Measurements from ENCODE around the gene CNPY1. TPM values are rescaled to one million over a fixed set of nuclear protein-coding genes. Genes with fewer than 3 reads are reported as not detected.

Gene CNPY1
- total and polyA plus RNA-seq, 4 donors, result not detected

- no peak for DNase-seq (ENCODE audit: low spot score)
- no peak overlapping the region for H3K4me3 ChIP-seq (ENCODE audit: low read depth in 1 of 3, low read length in 3 of 3)
- peaks cover 0 to 8% (median 3%) of the 10 kb centered on the region in 4 donors for H3K4me1 ChIP-seq (ENCODE audit: control insufficient read depth in 4 of 4, insufficient read depth in 4 of 4, low read length in 3 of 4)
- H3K9ac ChIP-seq (ENCODE audit: low read depth in 1 of 2, low read length in 2 of 2), result no peak overlapping the region
- H3K9me3 ChIP-seq (ENCODE audit: control insufficient read depth in 4 of 4, low read length in 3 of 4), result peaks cover 0 to 10% (median 1%) of the 10 kb centered on the region in 4 donors
- TF ChIP-seq YY1 (IDR thresholded peaks at IDR 0.05) (no peak), RAD21 (IDR thresholded peaks at IDR 0.05) (no peak), ATF3 (IDR thresholded peaks at IDR 0.05) (no peak), CTCF (IDR thresholded peaks at IDR 0.05; ENCODE audit: low read depth, low read length, missing input control) (no peak), FOXA1 (IDR thresholded peaks at IDR 0.05) (no peak), JUND (IDR thresholded peaks at IDR 0.05) (no peak)
- H3K36me3 ChIP-seq (ENCODE audit: control insufficient read depth in 4 of 4, insufficient read depth in 3 of 4, low read depth in 1 of 4, low read length in 3 of 4), result no peaks in the 10 kb centered on the region
- no peak overlapping the region for H3K27ac ChIP-seq (ENCODE audit: low read depth in 1 of 2, low read length in 2 of 2)
- H3K27me3 ChIP-seq (ENCODE audit: control insufficient read depth in 4 of 4, insufficient read depth in 4 of 4, low read length in 3 of 4), result peaks cover 0 to 45% (median 27%) of the 10 kb centered on the region in 4 donors
- 37% methylated on average over 3 of the region's 3 CpGs for WGBS
Measured at GRCh38 chr7:155505422-155505793, 41.0 kb downstream of the CNPY1 start.

DNA sequence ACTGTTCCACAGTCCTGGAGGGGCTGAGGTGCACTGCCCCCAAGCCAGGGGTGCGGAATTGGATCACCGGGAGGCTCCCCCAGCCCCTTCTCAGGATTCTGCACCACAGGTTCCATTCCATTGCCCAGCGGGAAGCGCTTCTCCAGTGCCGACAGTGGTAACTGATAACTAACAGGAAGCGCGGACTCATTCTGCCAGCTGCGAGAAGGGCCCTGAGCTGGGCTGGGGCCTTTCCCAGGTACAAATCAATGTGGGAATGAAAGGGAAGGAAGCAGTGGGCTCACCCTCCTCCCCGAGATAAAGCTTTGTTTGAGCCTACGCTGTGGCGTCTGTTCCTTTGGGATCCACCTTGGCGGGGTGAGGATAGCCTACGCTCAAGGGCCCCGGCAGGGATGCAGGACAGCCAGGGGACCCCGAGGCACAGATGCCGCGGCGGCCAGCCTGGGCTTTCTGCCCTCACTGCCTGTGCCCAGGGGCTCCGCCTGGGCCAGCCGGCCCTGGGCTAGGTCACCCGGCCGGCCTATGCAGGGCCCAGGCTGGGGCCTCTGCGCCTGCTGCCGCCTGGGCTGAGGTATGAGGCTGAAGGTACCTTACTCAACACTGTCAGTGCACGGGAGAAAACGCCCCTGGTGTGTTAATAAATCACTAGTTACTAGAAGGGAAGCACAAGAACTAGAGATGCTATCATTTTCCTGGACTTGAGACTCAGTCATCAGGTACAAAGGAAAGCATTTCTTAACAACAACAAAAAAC is 49.0 kb downstream of the CNPY1 start:
- peaks cover 0 to 14% (median 10%) of the 10 kb centered on the region in 4 donors for H3K27me3 ChIP-seq (ENCODE audit: control insufficient read depth in 4 of 4, insufficient read depth in 4 of 4, low read length in 3 of 4)
- peaks cover 0 to 3% (median 0%) of the 10 kb centered on the region in 4 donors for H3K9me3 ChIP-seq (ENCODE audit: control insufficient read depth in 4 of 4, low read length in 3 of 4)
- no peak overlapping the region for H3K27ac ChIP-seq (ENCODE audit: low read depth in 1 of 2, low read length in 2 of 2)
- H3K36me3 ChIP-seq (ENCODE audit: control insufficient read depth in 4 of 4, insufficient read depth in 3 of 4, low read depth in 1 of 4, low read length in 3 of 4), result no peaks in the 10 kb centered on the region
- TF ChIP-seq ATF3 (IDR thresholded peaks at IDR 0.05), result no peak
- TF ChIP-seq RAD21 (IDR thresholded peaks at IDR 0.05), result no peak
- no peak for TF ChIP-seq FOXA1 (IDR thresholded peaks at IDR 0.05)
- WGBS, result 76% methylated on average over 26 of the region's 26 CpGs
- DNase-seq (ENCODE audit: low spot score), result no peak
- H3K4me3 ChIP-seq (ENCODE audit: low read depth in 1 of 3, low read length in 3 of 3), result no peak overlapping the region
- H3K4me1 ChIP-seq (ENCODE audit: control insufficient read depth in 4 of 4, insufficient read depth in 4 of 4, low read length in 3 of 4), result no peaks in the 10 kb centered on the region
- H3K9ac ChIP-seq (ENCODE audit: low read depth in 1 of 2, low read length in 2 of 2), result no peak overlapping the region

DNA sequence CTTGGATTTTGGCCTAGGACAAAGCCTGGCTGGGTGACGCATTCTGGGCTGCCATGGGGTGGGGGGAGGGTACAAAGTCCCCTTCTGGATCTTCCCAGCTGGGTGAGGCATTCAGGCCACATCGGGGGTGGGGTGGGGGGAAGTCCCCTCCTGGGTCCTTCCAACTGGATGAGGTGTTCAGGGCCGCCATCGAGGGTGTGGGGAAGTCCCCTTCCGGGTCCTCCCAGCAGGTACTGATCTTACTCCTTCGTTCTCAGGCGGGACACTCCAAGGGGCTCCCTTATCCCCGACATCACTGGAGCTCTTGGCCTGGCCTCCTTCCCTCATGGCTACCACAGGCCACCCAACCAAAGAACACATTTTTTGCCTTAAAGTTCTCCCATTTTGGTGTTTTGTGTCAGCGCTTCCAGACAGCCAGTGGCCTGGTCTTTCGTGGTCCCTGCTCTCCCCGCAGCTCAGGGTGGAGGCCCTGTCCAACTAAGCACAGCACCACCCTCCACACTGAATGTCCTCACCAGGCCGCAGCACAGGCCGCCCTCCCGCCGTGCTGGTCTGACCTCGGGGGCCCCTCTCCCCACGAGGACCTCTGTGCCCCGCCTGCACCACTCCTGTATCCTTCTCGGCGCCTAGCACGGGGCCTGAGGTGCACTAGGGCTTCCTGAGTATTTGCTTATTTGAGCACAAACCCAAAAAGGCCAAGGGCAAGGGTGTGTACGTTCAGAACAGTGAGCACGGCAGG is 49.9 kb downstream of the CNPY1 start:
- no peaks in the 10 kb centered on the region for H3K4me1 ChIP-seq (ENCODE audit: control insufficient read depth in 4 of 4, insufficient read depth in 4 of 4, low read length in 3 of 4)
- no peak overlapping the region for H3K9ac ChIP-seq (ENCODE audit: low read depth in 1 of 2, low read length in 2 of 2)
- peaks cover 0 to 3% (median 0%) of the 10 kb centered on the region in 4 donors for H3K9me3 ChIP-seq (ENCODE audit: control insufficient read depth in 4 of 4, low read length in 3 of 4)
- no peak for DNase-seq (ENCODE audit: low spot score)
- no peak for TF ChIP-seq ZBTB33 (IDR thresholded peaks at IDR 0.05)
- TF ChIP-seq SP1 (IDR thresholded peaks at IDR 0.05), result no peak
- TF ChIP-seq EGR1 (IDR thresholded peaks at IDR 0.05; ENCODE audit: low read depth in 2 of 2), result no peak
- no peak for TF ChIP-seq MAX (IDR thresholded peaks at IDR 0.05)
- no peak for TF ChIP-seq FOXA2 (IDR thresholded peaks at IDR 0.05)
- no peak for TF ChIP-seq GABPA (IDR thresholded peaks at IDR 0.05 in 1 of 2, conservative IDR thresholded peaks at IDR 0.05 in 1 of 2)
- TF ChIP-seq YY1 (IDR thresholded peaks at IDR 0.05), result no peak
- no peak for TF ChIP-seq RAD21 (IDR thresholded peaks at IDR 0.05)
- no peak overlapping the region for H3K27ac ChIP-seq (ENCODE audit: low read depth in 1 of 2, low read length in 2 of 2)
- no peaks in the 10 kb centered on the region for H3K36me3 ChIP-seq (ENCODE audit: control insufficient read depth in 4 of 4, insufficient read depth in 3 of 4, low read depth in 1 of 4, low read length in 3 of 4)
- WGBS, result 89% methylated on average over 23 of the region's 23 CpGs
- H3K27me3 ChIP-seq (ENCODE audit: control insufficient read depth in 4 of 4, insufficient read depth in 4 of 4, low read length in 3 of 4), result peaks cover 0 to 15% (median 12%) of the 10 kb centered on the region in 4 donors
- no peak overlapping the region for H3K4me3 ChIP-seq (ENCODE audit: low read depth in 1 of 3, low read length in 3 of 3)
